ENCODE measurements around the gene AMIGO1. TPM values are rescaled to one million over a fixed set of nuclear protein-coding genes. Genes with fewer than 3 reads are reported as not detected.

AMIGO1 gene
- total and polyA plus RNA-seq, 2 of the 8 experiments (the other 6 are each of a cell fraction or from before 2014, with no cell fraction given), result 1.5 to 2.7 TPM

- Histone ChIP-seq H2BK5ac (ENCODE audit: low read depth, low read length) (no peak overlapping the region), H3K23me2 (ENCODE audit: low read depth, low read length) (no peaks in the 10 kb centered on the region), H3K9me3 (ENCODE audit: insufficient read depth in 2 of 2, low read depth in 1 of 2, low read length in 1 of 2) (no peaks in the 10 kb centered on the region), H2BK15ac (ENCODE audit: low read length) (no peak overlapping the region), H3K4me3 (ENCODE audit: extremely low read depth in 1 of 4, insufficient read depth in 2 of 4, low read depth in 3 of 4, low read length in 4 of 4) (no peak overlapping the region), H3K4me2 (ENCODE audit: insufficient read depth in 1 of 2, low read depth in 2 of 2, low read length in 2 of 2) (no peak overlapping the region), H2AFZ (ENCODE audit: low read length) (no peak overlapping the region), H3K79me1 (ENCODE audit: low read depth, low read length) (no peaks in the 10 kb centered on the region), H3K27me3 (replicated peaks in 1 of 4; ENCODE audit: control insufficient read depth in 3 of 4, extremely low read depth in 1 of 4, insufficient read depth in 3 of 4, low read length in 3 of 4) (0 out of 7 replicates have a peak, but pooled peaks cover 0 to 2% (median 0%) of the 10 kb centered on the region in 4 experiments), H3K4ac (replicated peaks; ENCODE audit: insufficient read length, low read depth, low read length) (no peak overlapping the region), H2BK20ac (ENCODE audit: low read length) (no peak overlapping the region), H2BK120ac (replicated peaks; ENCODE audit: low read depth, low read length) (no peak overlapping the region), H3K4me1 (replicated peaks in 1 of 4; ENCODE audit: control insufficient read depth in 3 of 4, insufficient read depth in 4 of 4, low read length in 3 of 4) (no peaks in the 10 kb centered on the region), H4K20me1 (replicated peaks in 1 of 2; ENCODE audit: control insufficient read depth in 1 of 2, insufficient read depth in 2 of 2, low read length in 2 of 2) (no peaks in the 10 kb centered on the region), H3K79me2 (ENCODE audit: control insufficient read depth in 1 of 2, insufficient read depth in 2 of 2, low read length in 2 of 2) (no peaks in the 10 kb centered on the region), H3K18ac (ENCODE audit: extremely low read depth, low read length) (no peak overlapping the region), H3K36me3 (ENCODE audit: control insufficient read depth in 2 of 4, insufficient read depth in 4 of 4, low read length in 3 of 4) (no peaks in the 10 kb centered on the region), H3K27ac (ENCODE audit: low read depth, low read length) (no peak overlapping the region), H3K14ac (ENCODE audit: insufficient read length) (no peak overlapping the region), H4K91ac (replicated peaks; ENCODE audit: insufficient read length, low read length) (no peak overlapping the region), H2AK5ac (ENCODE audit: low read depth, low read length) (no peak overlapping the region), H4K8ac (ENCODE audit: extremely low read depth, insufficient read depth, low read length) (no peak overlapping the region), H4K5ac (ENCODE audit: insufficient read length, low read depth, low read length) (no peak overlapping the region), H2BK12ac (ENCODE audit: low read depth, low read length) (no peak overlapping the region), H3K9ac (replicated peaks in 1 of 4; ENCODE audit: extremely low read depth in 1 of 4, low read depth in 3 of 4, low read length in 3 of 4) (no peak overlapping the region), H3K56ac (replicated peaks; ENCODE audit: insufficient read length, low read depth, low read length) (no peak overlapping the region), H3K23ac (ENCODE audit: insufficient read length) (no peak overlapping the region)
- POLR2A ChIA-PET (ENCODE audit: partially characterized antibody), result interaction anchor here (1.4 kb wide), 1 partner anchor 16 kb away, joined by 3 read pairs; no protein-coding TSS in a partner anchor
- FAIRE-seq, result no peak
- 88% methylated on average over 2 of the region's 2 CpGs; no CpG with 5 or more reads in 1 of the 2 experiments for WGBS, 2 experiments (ENCODE audit: extremely low coverage in 1 of 2, insufficient coverage in 1 of 2, insufficient read length in 1 of 2, insufficient replicate concordance in 2 of 2, low coverage in 1 of 2, low lambda C conversion rate in 2 of 2, missing lambda C conversion rate in 1 of 2)
- DNase-seq (ENCODE audit: low read depth in 1 of 2, low spot score in 2 of 2), result no peak
- TF ChIP-seq GABPA (IDR thresholded peaks at IDR 0.05; ENCODE audit: borderline replicate concordance, insufficient read depth, low read length) (no peak), POU5F1 (IDR thresholded peaks at IDR 0.05; ENCODE audit: low read depth, low read length) (no peak), CBX5 (IDR thresholded peaks at IDR 0.05; ENCODE audit: low read depth, low read length) (no peak), TAF7 (optimal IDR thresholded peaks at IDR 0.05; ENCODE audit: borderline replicate concordance, low read depth, low read length) (no peak), SIRT6 (IDR thresholded peaks at IDR 0.05; ENCODE audit: low read length) (no peak), BACH1 (IDR thresholded peaks at IDR 0.05; ENCODE audit: low read length) (no peak), BCL11A (IDR thresholded peaks at IDR 0.05; ENCODE audit: low read depth in 2 of 2, low read length in 2 of 2) (no peak), KDM4A (IDR thresholded peaks at IDR 0.05; ENCODE audit: low read depth, low read length, severe bottlenecking) (no peak), SP1 (IDR thresholded peaks at IDR 0.05; ENCODE audit: low read depth, low read length) (no peak), SRF (IDR thresholded peaks at IDR 0.05; ENCODE audit: low read depth, low read length) (no peak), YY1 (IDR thresholded peaks at IDR 0.05; ENCODE audit: low read depth, low read length) (no peak), TBP (IDR thresholded peaks at IDR 0.05; ENCODE audit: low read depth, low read length) (no peak), SP2 (IDR thresholded peaks at IDR 0.05; ENCODE audit: low read length) (no peak), JUND (IDR thresholded peaks at IDR 0.05; ENCODE audit: low read length) (no peak)
- TF ChIP-seq, protein P1, sequence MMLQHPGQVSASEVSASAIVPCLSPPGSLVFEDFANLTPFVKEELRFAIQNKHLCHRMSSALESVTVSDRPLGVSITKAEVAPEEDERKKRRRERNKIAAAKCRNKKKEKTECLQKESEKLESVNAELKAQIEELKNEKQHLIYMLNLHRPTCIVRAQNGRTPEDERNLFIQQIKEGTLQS (IDR thresholded peaks at IDR 0.05; ENCODE audit: insufficient read depth, low read depth, low read length), result no peak
- CTCF ChIA-PET (ENCODE audit: partially characterized antibody), result interaction anchor here (3.3 to 26.3 kb wide), 2 partner anchors 9 to 25 kb away, joined by 35 to 1755 read pairs; partner anchors contain the start of genes AMIGO1, ATXN7L2 and CYB561D1
Measured at GRCh38 chr1:109523706-109524105, 14.2 kb upstream of the AMIGO1 start.
